Measurements from ENCODE around the gene PLEKHA6.

DNA sequence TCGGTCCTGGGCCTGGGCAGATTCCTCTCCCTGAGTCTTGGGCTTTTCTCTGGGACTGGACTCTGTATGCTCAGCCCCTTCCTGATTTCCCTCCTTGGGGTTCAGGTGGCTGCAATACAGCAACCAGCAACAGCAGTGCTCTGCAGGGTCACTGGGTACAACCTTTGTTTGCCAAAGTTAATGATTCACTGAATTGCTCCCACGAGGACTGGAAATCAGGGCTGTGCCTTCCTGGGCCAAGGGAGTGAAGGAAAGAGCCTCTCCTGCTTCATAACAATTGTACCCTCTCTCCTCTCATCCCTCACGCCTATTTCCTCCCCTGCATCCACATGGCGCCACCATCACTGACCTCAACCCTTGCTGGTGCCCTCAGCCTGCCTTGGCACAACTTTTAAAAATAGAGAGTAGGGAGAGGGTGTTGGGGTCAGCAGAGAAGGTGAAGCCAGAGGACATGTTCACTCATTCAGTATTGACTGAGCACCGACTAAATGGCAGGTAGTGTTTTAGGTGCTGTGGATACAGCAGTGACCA is 93.2 kb downstream of the PLEKHA6 start:
- TF ChIP-seq EZH2phosphoT487 (IDR thresholded peaks at IDR 0.05; ENCODE audit: unreplicated experiment): no peak
- TF ChIP-seq, protein P1, sequence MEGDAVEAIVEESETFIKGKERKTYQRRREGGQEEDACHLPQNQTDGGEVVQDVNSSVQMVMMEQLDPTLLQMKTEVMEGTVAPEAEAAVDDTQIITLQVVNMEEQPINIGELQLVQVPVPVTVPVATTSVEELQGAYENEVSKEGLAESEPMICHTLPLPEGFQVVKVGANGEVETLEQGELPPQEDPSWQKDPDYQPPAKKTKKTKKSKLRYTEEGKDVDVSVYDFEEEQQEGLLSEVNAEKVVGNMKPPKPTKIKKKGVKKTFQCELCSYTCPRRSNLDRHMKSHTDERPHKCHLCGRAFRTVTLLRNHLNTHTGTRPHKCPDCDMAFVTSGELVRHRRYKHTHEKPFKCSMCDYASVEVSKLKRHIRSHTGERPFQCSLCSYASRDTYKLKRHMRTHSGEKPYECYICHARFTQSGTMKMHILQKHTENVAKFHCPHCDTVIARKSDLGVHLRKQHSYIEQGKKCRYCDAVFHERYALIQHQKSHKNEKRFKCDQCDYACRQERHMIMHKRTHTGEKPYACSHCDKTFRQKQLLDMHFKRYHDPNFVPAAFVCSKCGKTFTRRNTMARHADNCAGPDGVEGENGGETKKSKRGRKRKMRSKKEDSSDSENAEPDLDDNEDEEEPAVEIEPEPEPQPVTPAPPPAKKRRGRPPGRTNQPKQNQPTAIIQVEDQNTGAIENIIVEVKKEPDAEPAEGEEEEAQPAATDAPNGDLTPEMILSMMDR (conservative IDR thresholded peaks at IDR 0.05; ENCODE audit: low read depth in 2 of 2): no peak
- no peak for TF ChIP-seq NANOG (IDR thresholded peaks at IDR 0.05; ENCODE audit: borderline replicate concordance)
- TF ChIP-seq ZNF114 (CRISPR knock-in tag; IDR thresholded peaks at IDR 0.05): no peak
- no peak for TF ChIP-seq POLR2AphosphoS5 (IDR thresholded peaks at IDR 0.05; ENCODE audit: low read depth)
- TF ChIP-seq STAT1 (IDR thresholded peaks at IDR 0.05; ENCODE audit: unreplicated experiment): no peak
- TF ChIP-seq EZH2 (IDR thresholded peaks at IDR 0.05; ENCODE audit: low read depth, unreplicated experiment): no peak
- TF ChIP-seq, protein P2, sequence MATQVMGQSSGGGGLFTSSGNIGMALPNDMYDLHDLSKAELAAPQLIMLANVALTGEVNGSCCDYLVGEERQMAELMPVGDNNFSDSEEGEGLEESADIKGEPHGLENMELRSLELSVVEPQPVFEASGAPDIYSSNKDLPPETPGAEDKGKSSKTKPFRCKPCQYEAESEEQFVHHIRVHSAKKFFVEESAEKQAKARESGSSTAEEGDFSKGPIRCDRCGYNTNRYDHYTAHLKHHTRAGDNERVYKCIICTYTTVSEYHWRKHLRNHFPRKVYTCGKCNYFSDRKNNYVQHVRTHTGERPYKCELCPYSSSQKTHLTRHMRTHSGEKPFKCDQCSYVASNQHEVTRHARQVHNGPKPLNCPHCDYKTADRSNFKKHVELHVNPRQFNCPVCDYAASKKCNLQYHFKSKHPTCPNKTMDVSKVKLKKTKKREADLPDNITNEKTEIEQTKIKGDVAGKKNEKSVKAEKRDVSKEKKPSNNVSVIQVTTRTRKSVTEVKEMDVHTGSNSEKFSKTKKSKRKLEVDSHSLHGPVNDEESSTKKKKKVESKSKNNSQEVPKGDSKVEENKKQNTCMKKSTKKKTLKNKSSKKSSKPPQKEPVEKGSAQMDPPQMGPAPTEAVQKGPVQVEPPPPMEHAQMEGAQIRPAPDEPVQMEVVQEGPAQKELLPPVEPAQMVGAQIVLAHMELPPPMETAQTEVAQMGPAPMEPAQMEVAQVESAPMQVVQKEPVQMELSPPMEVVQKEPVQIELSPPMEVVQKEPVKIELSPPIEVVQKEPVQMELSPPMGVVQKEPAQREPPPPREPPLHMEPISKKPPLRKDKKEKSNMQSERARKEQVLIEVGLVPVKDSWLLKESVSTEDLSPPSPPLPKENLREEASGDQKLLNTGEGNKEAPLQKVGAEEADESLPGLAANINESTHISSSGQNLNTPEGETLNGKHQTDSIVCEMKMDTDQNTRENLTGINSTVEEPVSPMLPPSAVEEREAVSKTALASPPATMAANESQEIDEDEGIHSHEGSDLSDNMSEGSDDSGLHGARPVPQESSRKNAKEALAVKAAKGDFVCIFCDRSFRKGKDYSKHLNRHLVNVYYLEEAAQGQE (IDR thresholded peaks at IDR 0.05; ENCODE audit: unreplicated experiment): no peak
- TF ChIP-seq JUNB (IDR thresholded peaks at IDR 0.05; ENCODE audit: unreplicated experiment): no peak
- TF ChIP-seq, protein P3, sequence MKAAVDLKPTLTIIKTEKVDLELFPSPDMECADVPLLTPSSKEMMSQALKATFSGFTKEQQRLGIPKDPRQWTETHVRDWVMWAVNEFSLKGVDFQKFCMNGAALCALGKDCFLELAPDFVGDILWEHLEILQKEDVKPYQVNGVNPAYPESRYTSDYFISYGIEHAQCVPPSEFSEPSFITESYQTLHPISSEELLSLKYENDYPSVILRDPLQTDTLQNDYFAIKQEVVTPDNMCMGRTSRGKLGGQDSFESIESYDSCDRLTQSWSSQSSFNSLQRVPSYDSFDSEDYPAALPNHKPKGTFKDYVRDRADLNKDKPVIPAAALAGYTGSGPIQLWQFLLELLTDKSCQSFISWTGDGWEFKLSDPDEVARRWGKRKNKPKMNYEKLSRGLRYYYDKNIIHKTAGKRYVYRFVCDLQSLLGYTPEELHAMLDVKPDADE (IDR thresholded peaks at IDR 0.05): no peak

Measured in GM23338 (cell line).